Measurements from ENCODE around the gene PIEZO1. TPM values are rescaled to one million over a fixed set of nuclear protein-coding genes. Genes with fewer than 3 reads are reported as not detected.

Gene PIEZO1
- total and polyA plus RNA-seq, 2 donors (not counting 1 experiment from before 2014, with no cell fraction given) = 108 to 331 TPM

- Mint-ChIP-seq H3K27ac (no peak overlapping the region), H3K4me3 (no peak overlapping the region), H3K27me3 (no peaks in the 10 kb centered on the region), H3K4me1 (peaks cover 15% of the 10 kb centered on the region), H3K9me3 (ENCODE audit: insufficient read depth) (no peaks in the 10 kb centered on the region)
- DNase-seq = no peak
- TF ChIP-seq CTCF (IDR thresholded peaks at IDR 0.05) (no peak), EZH2 (IDR thresholded peaks at IDR 0.05; ENCODE audit: borderline replicate concordance, insufficient read depth, low read depth, low read length, poor library complexity, severe bottlenecking) (no peak)
- peaks cover 17% of the 10 kb centered on the region for H3K79me2 ChIP-seq (ENCODE audit: control insufficient read depth, insufficient read depth, low read length)
- ChIA-PET POLR2A (no interaction called here), CTCF (no interaction called here)
- H3K4me3 ChIP-seq (ENCODE audit: control extremely low read depth in 1 of 5, extremely low read depth in 1 of 5, insufficient read depth in 1 of 5, low read depth in 2 of 5, low read length in 4 of 5) = no peak overlapping the region
- intact Hi-C loops (cut with micrococcal nuclease) = no loop called here
- WGBS (ENCODE audit: insufficient coverage) = 96% methylated on average over 5 of the region's 5 CpGs
- H3K27ac ChIP-seq (ENCODE audit: low read length in 2 of 2) = no peak overlapping the region
- H3K27me3 ChIP-seq (replicated peaks in 1 of 4; ENCODE audit: control extremely low read depth in 1 of 4, control insufficient read depth in 3 of 4, insufficient read depth in 4 of 4, low read length in 3 of 4) = no peaks in the 10 kb centered on the region
- H4K20me1 ChIP-seq (ENCODE audit: control insufficient read depth, insufficient read depth, low read length, poor library complexity, severe bottlenecking) = no peaks in the 10 kb centered on the region
- H3K4me2 ChIP-seq (replicated peaks; ENCODE audit: low read depth, low read length, poor library complexity, severe bottlenecking) = no peak overlapping the region
- no peaks in the 10 kb centered on the region for H3K9me3 ChIP-seq (ENCODE audit: control extremely low read depth in 1 of 3, control insufficient read depth in 2 of 3, insufficient read depth in 1 of 3, low read length in 2 of 3)
- ATAC-seq (ENCODE audit: low read depth) = no peak
- H3K4me1 ChIP-seq (ENCODE audit: control insufficient read depth in 2 of 2, insufficient read depth in 2 of 2, low read length in 2 of 2) = peaks cover 6 to 12% of the 10 kb centered on the region in 2 donors
- H3K9ac ChIP-seq (ENCODE audit: low read length) = no peak overlapping the region
- H3K36me3 ChIP-seq (replicated peaks in 1 of 2; ENCODE audit: control extremely low read depth in 1 of 2, control insufficient read depth in 1 of 2, extremely low read depth in 1 of 2, insufficient read depth in 2 of 2, low read length in 1 of 2) = no peaks in the 10 kb centered on the region
- no peak overlapping the region for H2AFZ ChIP-seq (ENCODE audit: insufficient read depth, low read depth, low read length, poor library complexity, severe bottlenecking)
Observed at GRCh38 chr16:88667461-88667860, 117.6 kb downstream of the PIEZO1 start.

GRCh38 chr16:88665570-88665969 lies 119.5 kb downstream of the PIEZO1 start:
- Mint-ChIP-seq H3K4me3 (no peak overlapping the region), H3K4me1 (peaks cover 28% of the 10 kb centered on the region), H3K27ac (peak overlapping the region; percentile 61), H3K27me3 (no peaks in the 10 kb centered on the region), H3K9me3 (ENCODE audit: insufficient read depth) (no peaks in the 10 kb centered on the region)
- WGBS (ENCODE audit: insufficient coverage) = no CpG with 5 or more reads among the region's 3 CpGs
- Histone ChIP-seq H3K4me2 (replicated peaks; ENCODE audit: low read depth, low read length, poor library complexity, severe bottlenecking) (no peak overlapping the region), H3K9ac (ENCODE audit: low read length) (no peak overlapping the region), H2AFZ (ENCODE audit: insufficient read depth, low read depth, low read length, poor library complexity, severe bottlenecking) (no peak overlapping the region), H3K4me1 (ENCODE audit: control insufficient read depth in 2 of 2, insufficient read depth in 2 of 2, low read length in 2 of 2) (peaks cover 18 to 29% of the 10 kb centered on the region in 2 donors), H4K20me1 (ENCODE audit: control insufficient read depth, insufficient read depth, low read length, poor library complexity, severe bottlenecking) (no peaks in the 10 kb centered on the region), H3K27me3 (replicated peaks in 1 of 4; ENCODE audit: control extremely low read depth in 1 of 4, control insufficient read depth in 3 of 4, insufficient read depth in 4 of 4, low read length in 3 of 4) (no peaks in the 10 kb centered on the region), H3K9me3 (ENCODE audit: control extremely low read depth in 1 of 3, control insufficient read depth in 2 of 3, insufficient read depth in 1 of 3, low read length in 2 of 3) (no peaks in the 10 kb centered on the region), H3K36me3 (replicated peaks in 1 of 2; ENCODE audit: control extremely low read depth in 1 of 2, control insufficient read depth in 1 of 2, extremely low read depth in 1 of 2, insufficient read depth in 2 of 2, low read length in 1 of 2) (no peaks in the 10 kb centered on the region), H3K27ac (ENCODE audit: low read length in 2 of 2) (no peak overlapping the region), H3K79me2 (ENCODE audit: control insufficient read depth, insufficient read depth, low read length) (peaks cover 24% of the 10 kb centered on the region), H3K4me3 (ENCODE audit: control extremely low read depth in 1 of 5, extremely low read depth in 1 of 5, insufficient read depth in 1 of 5, low read depth in 2 of 5, low read length in 4 of 5) (no peak overlapping the region)
- no peak for TF ChIP-seq CTCF (IDR thresholded peaks at IDR 0.05)
- no peak for TF ChIP-seq EZH2 (IDR thresholded peaks at IDR 0.05; ENCODE audit: borderline replicate concordance, insufficient read depth, low read depth, low read length, poor library complexity, severe bottlenecking)
- DNase-seq (no peak), ATAC-seq (ENCODE audit: low read depth) (no peak)
- ChIA-PET CTCF (interaction anchor here (1.2 to 3.0 kb wide), 5 partner anchors 9 to 72 kb away, joined by 3 to 13 read pairs (median 4); no protein-coding TSS in a partner anchor), POLR2A (interaction anchor here (0.6 kb wide), 1 partner anchor 134 kb away, joined by 3 read pairs; no protein-coding TSS in a partner anchor)
- intact Hi-C loops (cut with micrococcal nuclease) = no loop called here

Other genes starting within 250 kb of the PIEZO1 start
- gene ZC3H18, start 214.8 kb downstream of the PIEZO1 start, total RNA-seq = 74.2 and 84.1 TPM in 2 replicates
- gene ZC3H18, start 214.8 kb downstream of the PIEZO1 start, polyA plus RNA-seq = 40.4 and 63.5 TPM in 2 replicates
- gene IL17C, start 146.6 kb downstream of the PIEZO1 start, total RNA-seq = 1.4 and 1.5 TPM in 2 replicates
- gene IL17C, start 146.6 kb downstream of the PIEZO1 start, polyA plus RNA-seq = 1.3 and 3.5 TPM in 2 replicates
- gene CYBA, start 134.2 kb downstream of the PIEZO1 start, total RNA-seq = 698 and 701 TPM in 2 replicates
- gene CYBA, start 134.2 kb downstream of the PIEZO1 start, polyA plus RNA-seq = 1,091 and 1,336 TPM in 2 replicates
- 84.5 and 95.4 TPM in 2 replicates for gene MVD, start 122.1 kb downstream of the PIEZO1 start, total RNA-seq
- 40.9 and 49.4 TPM in 2 replicates for gene MVD, start 122.1 kb downstream of the PIEZO1 start, polyA plus RNA-seq
- 8.2 and 8.8 TPM in 2 replicates for gene SNAI3, start 98.7 kb downstream of the PIEZO1 start, total RNA-seq
- gene SNAI3, start 98.7 kb downstream of the PIEZO1 start, polyA plus RNA-seq = 3.7 and 6.5 TPM in 2 replicates
- gene RNF166, start 78.8 kb downstream of the PIEZO1 start, total RNA-seq = 64.1 and 75.8 TPM in 2 replicates
- 65.0 and 94.1 TPM in 2 replicates for gene RNF166, start 78.8 kb downstream of the PIEZO1 start, polyA plus RNA-seq
- gene CTU2, start 78.7 kb downstream of the PIEZO1 start, total RNA-seq = 18.4 and 19.3 TPM in 2 replicates
- gene CTU2, start 78.7 kb downstream of the PIEZO1 start, polyA plus RNA-seq = 17.3 and 23.7 TPM in 2 replicates
- gene CDT1, start 18.6 kb upstream of the PIEZO1 start, total RNA-seq = 0.27 and 1.3 TPM in 2 replicates
- 0.36 and 0.48 TPM in 2 replicates for gene CDT1, start 18.6 kb upstream of the PIEZO1 start, polyA plus RNA-seq
- 111 and 124 TPM in 2 replicates for gene APRT, start 26.7 kb upstream of the PIEZO1 start, total RNA-seq
- 121 and 161 TPM in 2 replicates for gene APRT, start 26.7 kb upstream of the PIEZO1 start, polyA plus RNA-seq
- 68.4 and 81.3 TPM in 2 replicates for gene GALNS, start 71.7 kb upstream of the PIEZO1 start, total RNA-seq
- gene GALNS, start 71.7 kb upstream of the PIEZO1 start, polyA plus RNA-seq = 45.5 and 62.1 TPM in 2 replicates
- gene TRAPPC2L, start 71.9 kb upstream of the PIEZO1 start, total RNA-seq = 55.5 and 65.1 TPM in 2 replicates
- gene TRAPPC2L, start 71.9 kb upstream of the PIEZO1 start, polyA plus RNA-seq = 29.7 and 33.5 TPM in 2 replicates
- 0.68 and 0.84 TPM in 2 replicates for gene PABPN1L, start 81.4 kb upstream of the PIEZO1 start, total RNA-seq
- 0.21 and 0.84 TPM in 2 replicates for gene PABPN1L, start 81.4 kb upstream of the PIEZO1 start, polyA plus RNA-seq
- gene CBFA2T3, start 192.0 kb upstream of the PIEZO1 start, total RNA-seq = 58.3 and 58.5 TPM in 2 replicates
- 40.8 and 44.8 TPM in 2 replicates for gene CBFA2T3, start 192.0 kb upstream of the PIEZO1 start, polyA plus RNA-seq

Data from B cell (primary cell).